ENCODE results near the gene HEXB.
A peak's percentile ranks its signal among the peaks of the same experiment; 100 is the strongest.
"Not testable (repeated sequence)": the region's sequence is repeated elsewhere in the genome, so short reads cannot be mapped to it uniquely, and the experiment has no call there.

The HEXB gene

GRCh38 chr5:74673011-74673790 lies 11.8 kb upstream of the HEXB start:
- Mint-ChIP-seq H3K4me3 (no peak overlapping the region), H3K27ac (no peak overlapping the region), H3K4me1 (no peaks in the 10 kb centered on the region), H3K9me3 (no peaks in the 10 kb centered on the region), H3K27me3 (peaks cover under 1% of the 10 kb centered on the region)
- DNase-seq (no peak), ATAC-seq (no peak)

GRCh38 chr5:74676466-74676865 lies 8.6 kb upstream of the HEXB start:
- not testable (repeated sequence) for ATAC-seq, H3K4me3 Mint-ChIP-seq, DNase-seq, H3K9me3 Mint-ChIP-seq, H3K4me1 Mint-ChIP-seq, H3K27ac Mint-ChIP-seq
- H3K27me3 Mint-ChIP-seq = peaks cover 23% of the 10 kb centered on the region

GRCh38 chr5:74678123-74678522 lies 6.9 kb upstream of the HEXB start:
- DNase-seq, H3K27ac Mint-ChIP-seq, H3K9me3 Mint-ChIP-seq, H3K4me1 Mint-ChIP-seq, H3K4me3 Mint-ChIP-seq, ATAC-seq: not testable (repeated sequence)
- peaks cover 23% of the 10 kb centered on the region for H3K27me3 Mint-ChIP-seq

- ATAC-seq = not testable (repeated sequence)
Measured at GRCh38 chr5:74679300-74679699, 5.7 kb upstream of the HEXB start.

GRCh38 chr5:74679966-74680365 lies 5.1 kb upstream of the HEXB start:
- no peaks in the 10 kb centered on the region for H3K9me3 Mint-ChIP-seq
- H3K27ac Mint-ChIP-seq = no peak overlapping the region
- DNase-seq (no peak), ATAC-seq (no peak)
- H3K4me1 Mint-ChIP-seq = no peaks in the 10 kb centered on the region
- peaks cover 23% of the 10 kb centered on the region for H3K27me3 Mint-ChIP-seq
- H3K4me3 Mint-ChIP-seq = no peak overlapping the region

More at GRCh38 chr5:74679300-74679699, 5.7 kb upstream of the HEXB start:
- DNase-seq, H3K4me1 Mint-ChIP-seq, H3K27ac Mint-ChIP-seq, H3K4me3 Mint-ChIP-seq, H3K9me3 Mint-ChIP-seq: not testable (repeated sequence)
- H3K27me3 Mint-ChIP-seq = peaks cover 23% of the 10 kb centered on the region

GRCh38 chr5:74685979-74686631 lies 1.1 kb downstream of the HEXB start:
- DNase-seq (peak in 1 of 2 donors; percentile 15), ATAC-seq (peak; percentile 36)
- no peaks in the 10 kb centered on the region for H3K9me3 Mint-ChIP-seq
- H3K27ac Mint-ChIP-seq = peak overlapping the region in 1 of 2 donors; percentile 93
- H3K4me3 Mint-ChIP-seq = peak overlapping the region; percentile 84
- H3K27me3 Mint-ChIP-seq = no peaks in the 10 kb centered on the region
- H3K4me1 Mint-ChIP-seq = peaks cover 15% of the 10 kb centered on the region

GRCh38 chr5:74686962-74687751 lies 2.1 kb downstream of the HEXB start:
- DNase-seq = no peak
- Mint-ChIP-seq H3K4me3 (peak overlapping the region; percentile 13 to 84), H3K27me3 (no peaks in the 10 kb centered on the region), H3K9me3 (no peaks in the 10 kb centered on the region), H3K4me1 (peaks cover 15% of the 10 kb centered on the region), H3K27ac (peak overlapping the region in 1 of 2 donors; percentile 2)
- no peak for ATAC-seq

GRCh38 chr5:74693191-74693590 lies 8.2 kb downstream of the HEXB start:
- peak overlapping the region in 1 of 2 donors; percentile 28 for H3K27ac Mint-ChIP-seq
- H3K27me3 Mint-ChIP-seq = no peaks in the 10 kb centered on the region
- no peaks in the 10 kb centered on the region for H3K9me3 Mint-ChIP-seq
- no peak for DNase-seq
- no peak for ATAC-seq
- H3K4me3 Mint-ChIP-seq = no peak overlapping the region
- no peaks in the 10 kb centered on the region for H3K4me1 Mint-ChIP-seq

GRCh38 chr5:74717596-74717995 lies 32.6 kb downstream of the HEXB start:
- H3K4me1 Mint-ChIP-seq = no peaks in the 10 kb centered on the region
- ATAC-seq (no peak), DNase-seq (no peak)
- H3K9me3 Mint-ChIP-seq = no peaks in the 10 kb centered on the region
- no peak overlapping the region for H3K27ac Mint-ChIP-seq
- no peak overlapping the region for H3K4me3 Mint-ChIP-seq
- H3K27me3 Mint-ChIP-seq = no peaks in the 10 kb centered on the region

- H3K9me3 Mint-ChIP-seq = no peaks in the 10 kb centered on the region
- H3K27ac Mint-ChIP-seq = no peak overlapping the region
- no peaks in the 10 kb centered on the region for H3K4me1 Mint-ChIP-seq
- no peak for ATAC-seq
- H3K4me3 Mint-ChIP-seq = no peak overlapping the region
- no peak for DNase-seq
- H3K27me3 Mint-ChIP-seq = no peaks in the 10 kb centered on the region
Measured at GRCh38 chr5:74722271-74722670, 37.2 kb downstream of the HEXB start.

GRCh38 chr5:74725331-74725730 lies 40.3 kb downstream of the HEXB start:
- Mint-ChIP-seq H3K4me3 (no peak overlapping the region), H3K4me1 (no peaks in the 10 kb centered on the region), H3K27me3 (no peaks in the 10 kb centered on the region), H3K9me3 (no peaks in the 10 kb centered on the region), H3K27ac (no peak overlapping the region)
- ATAC-seq = no peak
- no peak for DNase-seq

- no peak for ATAC-seq
- no peak for DNase-seq
- no peak overlapping the region for H3K4me3 Mint-ChIP-seq
- no peaks in the 10 kb centered on the region for H3K9me3 Mint-ChIP-seq
- no peak overlapping the region for H3K27ac Mint-ChIP-seq
- no peaks in the 10 kb centered on the region for H3K27me3 Mint-ChIP-seq
- H3K4me1 Mint-ChIP-seq = no peaks in the 10 kb centered on the region
Measured at GRCh38 chr5:74736759-74737158, 51.7 kb downstream of the HEXB start.

GRCh38 chr5:74738406-74738805 lies 53.4 kb downstream of the HEXB start:
- Mint-ChIP-seq H3K4me1 (no peaks in the 10 kb centered on the region), H3K9me3 (no peaks in the 10 kb centered on the region), H3K4me3 (no peak overlapping the region), H3K27ac (no peak overlapping the region), H3K27me3 (no peaks in the 10 kb centered on the region)
- DNase-seq = no peak
- ATAC-seq = no peak

GRCh38 chr5:74748742-74749141 lies 63.7 kb downstream of the HEXB start:
- not testable (repeated sequence) for H3K27ac Mint-ChIP-seq, ATAC-seq, H3K4me1 Mint-ChIP-seq, H3K27me3 Mint-ChIP-seq, H3K9me3 Mint-ChIP-seq, H3K4me3 Mint-ChIP-seq, DNase-seq

- ATAC-seq (peak; percentile 57), DNase-seq (no peak)
- Mint-ChIP-seq H3K9me3 (peaks cover 5% of the 10 kb centered on the region in 2 donors), H3K27ac (no peak overlapping the region), H3K4me1 (peaks cover 43% of the 10 kb centered on the region), H3K4me3 (no peak overlapping the region), H3K27me3 (no peaks in the 10 kb centered on the region)
Measured at GRCh38 chr5:74761241-74761640, 76.2 kb downstream of the HEXB start.

GRCh38 chr5:74762599-74762998 lies 77.6 kb downstream of the HEXB start:
- DNase-seq = peak in 1 of 2 donors; percentile 39

More at GRCh38 chr5:74762599-74762998, 77.6 kb downstream of the HEXB start:
- H3K27me3 Mint-ChIP-seq = no peaks in the 10 kb centered on the region
- peaks cover 43% of the 10 kb centered on the region for H3K4me1 Mint-ChIP-seq
- no peaks in the 10 kb centered on the region for H3K9me3 Mint-ChIP-seq
- H3K27ac Mint-ChIP-seq = peak overlapping the region in 1 of 2 donors; percentile 49
- ATAC-seq = peak; percentile 62
- H3K4me3 Mint-ChIP-seq = no peak overlapping the region
